Ovary (tissue), 9 donors: Measurements from ENCODE around the gene IDI2. TPM values are rescaled to one million over a fixed set of nuclear protein-coding genes. Genes with fewer than 3 reads are reported as not detected.

Source experiments
- DNase-seq, 5 donors: peaks; one replicate each; pipeline ENCODE4 v3.0.0-alpha.2; 2019 to 2020
- H3K27ac ChIP-seq, 2 donors: fragments of 200-600 bp; one replicate each; pipeline versions ENCODE4 v1.5.1 to v1.8.0; 2019 to 2022
- H3K27me3 ChIP-seq: fragments of 200-600 bp; one replicate; pipeline ENCODE4 v1.8.0; 2022
- H3K36me3 ChIP-seq: fragments of 200-600 bp; sonication (generic); one replicate; pipeline ENCODE4 v1.5.1; 2019
- H3K4me1 ChIP-seq: one replicate; pipeline ENCODE4 v1.8.1; 2013; ENCODE audit warnings: mild to moderate bottlenecking, moderate library complexity; ENCODE audit not compliant: insufficient read depth
- H3K4me3 ChIP-seq: fragments of 200-600 bp; sonication (generic); one replicate; pipeline ENCODE4 v1.5.1; 2017
- H3K9me3 ChIP-seq, 2 donors: fragments of 200-600 bp in 1 of 2; sonication (generic) in 1 of 2; one replicate each; pipeline versions ENCODE4 v1.5.1 to v1.8.1; 2013 to 2019; ENCODE audit warnings: mild to moderate bottlenecking in 1 of 2, moderate library complexity in 1 of 2
- CTCF ChIP-seq, 3 donors: fragments of 450-650 bp in 2 of 3; fragments of 200-600 bp in 1 of 3; IDR thresholded peaks; one replicate each; pipeline versions ENCODE4 v1.5.1 to v1.8.0; 2016 to 2022; ENCODE audit warnings: antibody characterized with exemption in 3 of 3, mild to moderate bottlenecking in 1 of 3
- EP300 ChIP-seq: sonication (generic); formaldehyde crosslinking; IDR thresholded peaks from one replicate; pipeline ENCODE4 v1.6.1; 2017; ENCODE audit warnings: antibody characterized with exemption
- POLR2A ChIP-seq: fragments of 450-650 bp; IDR thresholded peaks from one replicate; pipeline ENCODE4 v1.6.1; 2017; ENCODE audit warnings: antibody characterized with exemption, mild to moderate bottlenecking, moderate library complexity
- WGBS, 3 donors: extraction: QIAGEN DNeasy Blood & Tissue Kit in 1 of 3; methylation state at CpG; one replicate each; pipeline versions ENCODE4 v1.1.5 to v1.1.7; 2013 to 2017; 5-methylcytosine and 5-hydroxymethylcytosine counted together
- intact Hi-C, 4 donors: fragments of 100-400 bp; cut with DNase I; formaldehyde crosslinking; loops; one replicate each; pipeline versions ENCODE4 v1.11.0 to v1.15.1; 2022 to 2023
- polyA plus RNA-seq, 2 donors: library from polyadenylated mRNA; stranded (reverse); fragments of 200-250 nt in 1 of 2; fragments of 350-450 nt in 1 of 2; fragmentation: Illumina TruSeq in 1 of 2; extraction: RNeasy Lipid Tissue Mini Kit (QIAGEN cat#74804) in 1 of 2; gene quantifications; one replicate each; pipeline ENCODE4 v1.2.3, GENCODE V29; 2013 to 2014
- total RNA-seq, 7 donors: library from RNA; depleted of rRNA in 2 of 7; stranded (reverse); fragments of >200 nt in 2 of 7; fragmentation: NEBNext Ultra II Directional in 3 of 7; extraction: Animal tissue kit (Norgen Biotek cat#: 25700) in 3 of 7; gene quantifications; one replicate each; pipeline versions ENCODE4 v1.1.0 to v1.2.4, GENCODE V29; 2016 to 2023
- donor health status: DM: no; HTN: no; CAD: no; lungs with moderate emphysema.
- donor health status: DM: no; HTN: no; CAD: no.
- donor health status: Bipolar disorder and iron deficiency.
- donor health status: DM: yes; HTN: yes; CAD: no.
- donor health status: DM: no; HTN: no; CAD: no.
- donor health status: DM: yes; HTN: yes; CAD: no.

The IDI2 gene
- total and polyA plus RNA-seq, 9 donors = not detected

GRCh38 chr10:1035201-1035600 is 9.5 kb upstream of the IDI2 start:
- Histone ChIP-seq H3K4me3 (no peak overlapping the region), H3K4me1 (no peaks in the 10 kb centered on the region), H3K27ac (no peak overlapping the region), H3K27me3 (no peaks in the 10 kb centered on the region), H3K9me3 (no peaks in the 10 kb centered on the region), H3K36me3 (no peaks in the 10 kb centered on the region)
- 60 to 73% (median 64%) methylated on average over 6 of the region's 6 CpGs for WGBS, 3 donors
- no peak for DNase-seq
- TF ChIP-seq CTCF (IDR thresholded peaks at IDR 0.05) = no peak
- no peak for TF ChIP-seq EP300
- no peak for TF ChIP-seq POLR2A
- intact Hi-C loops = no loop called here

GRCh38 chr10:1034758-1035157 is 9.1 kb upstream of the IDI2 start:
- H3K27ac ChIP-seq = no peak overlapping the region

GRCh38 chr10:1033601-1034000 is 7.9 kb upstream of the IDI2 start:
- intact Hi-C loops = no loop called here
- no peaks in the 10 kb centered on the region for H3K27me3 ChIP-seq
- H3K36me3 ChIP-seq = no peaks in the 10 kb centered on the region
- H3K4me3 ChIP-seq = no peak overlapping the region
- TF ChIP-seq POLR2A = no peak
- TF ChIP-seq EP300 = no peak
- TF ChIP-seq CTCF (IDR thresholded peaks at IDR 0.05) = no peak
- 71 to 86% (median 85%) methylated on average over 1 of the region's 1 CpG for WGBS, 3 donors
- DNase-seq = no peak
- no peak overlapping the region for H3K27ac ChIP-seq
- no peaks in the 10 kb centered on the region for H3K9me3 ChIP-seq
- no peaks in the 10 kb centered on the region for H3K4me1 ChIP-seq

More at GRCh38 chr10:1034758-1035157, 9.1 kb upstream of the IDI2 start:
- intact Hi-C loops = no loop called here
- Histone ChIP-seq H3K9me3 (no peaks in the 10 kb centered on the region), H3K27me3 (no peaks in the 10 kb centered on the region), H3K4me3 (no peak overlapping the region), H3K36me3 (no peaks in the 10 kb centered on the region), H3K4me1 (no peaks in the 10 kb centered on the region)
- DNase-seq = no peak
- WGBS, 3 donors = 36 to 40% (median 38%) methylated on average over 3 of the region's 3 CpGs
- TF ChIP-seq EP300 (no peak), POLR2A (no peak)

GRCh38 chr10:1029838-1030237 is 4.2 kb upstream of the IDI2 start:
- DNase-seq = no peak
- TF ChIP-seq CTCF (IDR thresholded peaks at IDR 0.05) (no peak), POLR2A (no peak)
- 91 to 95% (median 94%) methylated on average over 7 of the region's 7 CpGs for WGBS, 3 donors

GRCh38 chr10:1026578-1026977 is 919 bp upstream of the IDI2 start:
- TF ChIP-seq POLR2A = no peak
- TF ChIP-seq CTCF (IDR thresholded peaks at IDR 0.05) = no peak
- no peak for TF ChIP-seq EP300
- H3K4me1 ChIP-seq = no peaks in the 10 kb centered on the region
- DNase-seq = no peak
- WGBS, 3 donors = 91 to 95% (median 92%) methylated on average over 6 of the region's 6 CpGs
- H3K4me3 ChIP-seq = no peak overlapping the region
- intact Hi-C loops = no loop called here
- H3K27ac ChIP-seq = no peak overlapping the region
- H3K27me3 ChIP-seq = no peaks in the 10 kb centered on the region
- H3K9me3 ChIP-seq = no peaks in the 10 kb centered on the region
- H3K36me3 ChIP-seq = no peaks in the 10 kb centered on the region

More at GRCh38 chr10:1029838-1030237, 4.2 kb upstream of the IDI2 start:
- no peaks in the 10 kb centered on the region for H3K36me3 ChIP-seq
- no peak overlapping the region for H3K4me3 ChIP-seq
- no peaks in the 10 kb centered on the region for H3K9me3 ChIP-seq
- H3K27ac ChIP-seq = no peak overlapping the region
- intact Hi-C loops = no loop called here
- no peaks in the 10 kb centered on the region for H3K4me1 ChIP-seq
- no peaks in the 10 kb centered on the region for H3K27me3 ChIP-seq
